ENCODE results near the gene GPR160.
"Not testable (repeated sequence)": the region's sequence is repeated elsewhere in the genome, so short reads cannot be mapped to it uniquely, and the experiment has no call there.

The GPR160 gene, protein sequence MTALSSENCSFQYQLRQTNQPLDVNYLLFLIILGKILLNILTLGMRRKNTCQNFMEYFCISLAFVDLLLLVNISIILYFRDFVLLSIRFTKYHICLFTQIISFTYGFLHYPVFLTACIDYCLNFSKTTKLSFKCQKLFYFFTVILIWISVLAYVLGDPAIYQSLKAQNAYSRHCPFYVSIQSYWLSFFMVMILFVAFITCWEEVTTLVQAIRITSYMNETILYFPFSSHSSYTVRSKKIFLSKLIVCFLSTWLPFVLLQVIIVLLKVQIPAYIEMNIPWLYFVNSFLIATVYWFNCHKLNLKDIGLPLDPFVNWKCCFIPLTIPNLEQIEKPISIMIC

DNA sequence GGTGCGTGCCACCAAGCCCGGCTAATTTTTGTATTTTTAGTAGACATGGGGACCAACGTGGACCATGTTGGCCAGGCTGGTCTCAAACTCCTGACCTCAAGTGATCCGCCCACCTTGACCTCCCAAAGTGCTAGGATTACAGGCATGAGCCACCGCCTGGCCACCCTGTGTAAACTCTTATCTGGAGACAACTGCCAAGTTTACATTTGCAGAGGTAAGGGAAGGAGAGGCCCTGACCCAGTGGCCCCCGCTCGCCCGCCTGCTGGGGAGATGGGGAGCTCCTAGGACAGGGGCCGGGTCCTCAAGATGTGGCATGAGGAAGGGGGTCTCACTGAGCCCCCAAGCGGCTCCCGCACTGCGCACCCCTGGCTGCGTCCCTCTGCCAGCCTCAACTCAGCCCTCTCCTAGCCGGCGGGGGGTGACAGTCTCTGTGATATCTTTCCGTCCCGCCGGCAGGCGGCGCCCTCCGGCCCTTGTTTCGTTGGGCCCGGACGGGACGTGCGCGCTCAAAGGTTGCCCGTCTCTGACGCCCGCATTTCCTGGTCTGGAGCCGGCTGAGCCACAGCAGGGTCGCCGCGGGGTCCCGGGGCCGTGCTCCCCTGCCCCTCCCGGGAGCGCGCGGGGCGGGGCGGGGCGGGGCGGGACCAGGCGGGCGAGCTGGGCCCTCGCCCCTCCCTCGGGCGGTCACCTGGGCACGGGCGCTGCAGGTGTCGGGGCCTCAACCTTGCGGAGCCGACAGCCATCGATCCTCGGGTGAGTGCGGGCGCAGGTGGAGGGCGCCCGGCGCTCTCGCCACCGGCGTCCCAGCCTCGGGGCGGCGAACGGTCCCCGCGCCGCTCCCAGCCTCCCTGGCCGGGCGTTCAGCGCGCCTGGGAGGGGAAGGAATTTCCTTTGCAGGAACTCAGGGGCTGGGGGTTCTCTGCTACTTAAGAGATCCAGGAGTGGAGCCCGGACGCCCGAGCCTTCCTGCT lies at the start of gene GPR160:
TSS of gene GPR160 (plus strand) at position 533 of the 971 bp plus-strand sequence. CDS start 45,978 bp downstream, outside the sequence.
- peak; percentile 21 to 67 for DNase-seq

DNA sequence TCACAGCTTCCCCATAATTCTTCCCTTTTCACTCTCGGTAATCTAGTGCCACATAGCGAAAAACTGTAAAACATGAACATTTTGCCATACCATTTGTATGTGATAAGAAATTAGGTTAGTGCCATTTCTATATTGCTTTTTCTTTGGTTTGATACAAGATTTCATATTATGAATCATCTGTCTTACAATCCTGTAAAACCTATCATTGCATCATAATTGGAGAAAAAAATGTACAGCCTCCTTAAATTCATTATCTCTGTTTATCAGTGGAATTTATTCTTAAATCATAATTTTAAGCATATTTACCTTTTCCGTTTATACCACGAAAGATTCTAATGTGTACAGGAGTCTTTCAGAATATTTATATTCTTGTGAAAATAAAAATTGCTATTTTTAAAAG lies 47.4 kb upstream of the GPR160 start:
- no peak for DNase-seq

DNA sequence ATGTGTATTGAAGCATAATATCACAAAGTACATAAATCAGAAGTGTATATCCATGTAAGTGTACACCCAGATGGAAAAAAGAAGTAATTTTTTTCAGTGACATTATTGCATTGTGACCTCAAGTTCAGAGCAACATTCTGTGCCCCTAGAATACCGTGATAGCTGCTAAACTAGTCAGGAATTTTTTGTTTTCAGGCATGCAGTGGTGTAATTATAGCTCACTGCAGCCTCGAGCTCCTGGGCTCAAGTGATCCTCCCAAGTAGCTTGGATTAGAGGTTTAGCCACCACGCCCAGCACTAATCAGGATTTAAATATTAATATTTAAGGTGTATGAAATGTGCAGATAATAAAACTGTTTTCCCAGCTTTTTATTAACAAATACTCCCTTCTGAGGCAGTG lies 45.6 kb upstream of the GPR160 start:
- DNase-seq, result no peak

DNA sequence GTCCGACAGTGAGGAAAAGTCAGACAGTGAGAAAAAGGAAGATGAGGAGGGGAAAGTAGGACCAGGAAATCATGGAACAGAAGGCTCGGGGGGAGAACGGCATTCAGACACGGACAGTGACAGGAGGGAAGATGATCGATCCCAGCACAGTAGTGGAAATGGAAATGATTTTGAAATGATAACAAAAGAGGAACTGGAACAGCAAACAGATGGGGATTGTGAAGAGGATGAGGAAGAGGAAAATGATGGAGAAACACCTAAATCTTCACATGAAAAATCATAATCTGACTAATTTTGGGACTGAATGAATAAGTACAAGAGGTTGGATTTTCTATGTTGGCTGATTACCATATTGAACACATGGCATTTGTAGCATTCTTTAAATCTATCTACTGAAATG lies 45.0 kb upstream of the GPR160 start:
- DNase-seq, result no peak

DNA sequence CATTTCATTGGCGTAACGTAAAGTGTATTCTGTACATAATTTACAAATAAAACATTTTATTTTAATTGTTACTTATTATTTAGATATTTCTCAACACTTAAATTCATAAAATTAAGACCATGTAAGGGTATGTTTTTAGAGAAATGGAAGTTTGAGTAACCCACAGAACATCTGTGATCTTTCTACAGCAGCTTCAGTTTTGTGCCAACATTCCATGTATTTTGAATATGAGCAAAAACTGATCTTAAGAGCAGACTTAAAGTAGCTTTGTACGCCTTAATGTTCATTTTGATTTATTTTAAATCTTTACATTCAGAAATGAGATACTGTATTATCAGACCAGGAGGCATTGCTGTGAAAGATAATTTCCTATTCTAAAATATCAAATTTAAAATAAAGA lies 44.0 kb upstream of the GPR160 start:
- no peak for DNase-seq

DNA sequence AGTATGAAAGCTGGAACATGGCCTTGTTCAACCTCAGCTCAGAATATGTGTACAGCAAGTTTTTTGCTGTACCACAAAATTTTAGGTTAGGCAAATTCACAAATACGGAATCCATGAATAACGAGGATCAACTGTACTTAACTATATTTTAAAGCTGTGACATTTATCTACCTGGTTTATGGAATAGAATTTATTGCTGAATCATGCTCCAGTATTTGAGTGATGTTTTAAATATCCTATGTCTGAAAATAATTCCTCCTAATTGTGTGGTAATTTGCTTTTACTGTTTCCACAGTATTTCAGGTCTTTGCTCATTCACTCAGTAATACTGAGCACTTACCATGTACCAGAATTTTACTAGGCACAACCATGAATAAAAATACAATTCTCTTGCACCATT lies 41.7 kb upstream of the GPR160 start:
- no peak for DNase-seq

DNA sequence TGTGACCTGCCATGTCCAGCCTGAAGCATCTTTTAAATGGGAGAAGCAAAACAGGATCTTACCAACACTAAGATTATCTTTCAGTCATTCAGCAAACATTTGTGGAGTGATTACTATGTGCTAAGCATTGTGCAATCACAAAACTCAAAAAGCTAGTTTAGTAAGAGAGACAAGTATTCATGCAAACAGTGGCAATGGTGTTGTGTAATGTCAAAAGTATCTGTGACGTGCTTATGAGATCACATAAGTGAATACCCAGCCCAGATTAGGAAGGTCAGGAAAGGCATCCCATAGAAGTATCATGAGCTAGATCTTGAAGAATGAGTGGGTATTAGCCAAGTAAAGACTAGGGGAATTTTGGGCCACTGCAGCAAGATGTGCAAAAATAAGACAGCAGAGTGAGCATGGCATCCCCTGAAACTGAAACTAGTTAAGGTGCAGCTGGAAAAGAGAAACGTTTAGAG lies 39.1 kb upstream of the GPR160 start:
- DNase-seq, result no peak

DNA sequence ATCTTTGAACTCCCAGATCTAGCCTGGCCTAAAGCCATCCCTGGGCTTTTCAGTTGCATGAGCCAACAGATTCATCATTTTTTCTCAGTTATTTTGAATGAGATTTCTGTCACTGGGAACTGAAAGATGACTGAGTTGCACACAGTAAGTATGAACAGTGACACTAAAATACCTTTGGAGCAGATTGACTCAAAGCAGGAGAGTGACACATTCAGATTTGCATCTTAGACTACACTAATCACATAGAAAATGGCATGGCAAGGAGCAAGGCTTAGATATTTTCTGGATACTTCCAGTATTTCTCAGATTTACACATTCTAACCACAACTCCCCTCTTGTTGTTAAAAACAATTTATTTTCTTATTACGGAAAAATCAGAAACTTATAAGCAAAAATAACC lies 38.4 kb upstream of the GPR160 start:
- DNase-seq, result no peak

DNA sequence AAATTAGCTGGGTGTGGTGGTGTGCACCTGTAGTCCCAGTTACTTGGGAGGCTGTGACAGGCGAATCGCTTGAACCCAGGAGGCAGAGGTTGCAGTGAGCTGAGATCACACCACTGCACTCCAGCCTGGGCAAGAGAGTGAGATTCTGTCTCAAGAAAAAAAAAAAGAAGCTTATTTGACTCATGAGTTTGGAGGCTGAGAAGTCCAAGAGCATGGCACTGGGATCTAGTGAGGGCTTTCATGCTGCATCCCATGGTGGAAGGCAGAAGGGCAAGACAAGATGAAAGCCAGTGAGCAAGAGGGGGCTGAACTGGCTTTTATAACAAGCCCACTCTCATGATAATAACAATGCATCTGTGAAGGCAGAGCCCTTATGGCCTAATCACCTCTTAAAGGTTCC lies 37.7 kb upstream of the GPR160 start:
- no peak for DNase-seq

DNA sequence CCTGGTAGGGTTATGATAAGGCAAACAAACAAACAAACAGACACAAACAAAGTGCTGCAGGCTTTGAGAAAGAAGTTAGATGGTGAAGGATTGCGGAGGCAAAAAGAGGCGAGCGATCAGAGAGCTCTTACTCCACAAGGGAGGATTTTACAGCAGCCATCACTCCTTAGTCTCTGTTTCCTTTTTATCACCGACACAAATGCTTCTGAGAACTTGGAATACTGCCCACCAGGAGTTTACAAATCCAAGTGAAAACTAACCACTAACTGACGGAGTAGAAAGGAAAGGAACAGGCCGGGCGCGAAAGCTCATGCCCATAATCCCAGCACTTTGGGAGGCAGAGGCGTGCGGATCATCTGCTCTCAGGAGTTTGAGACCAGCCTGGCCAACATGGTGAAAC lies 35.6 kb upstream of the GPR160 start:
- no peak for DNase-seq

DNA sequence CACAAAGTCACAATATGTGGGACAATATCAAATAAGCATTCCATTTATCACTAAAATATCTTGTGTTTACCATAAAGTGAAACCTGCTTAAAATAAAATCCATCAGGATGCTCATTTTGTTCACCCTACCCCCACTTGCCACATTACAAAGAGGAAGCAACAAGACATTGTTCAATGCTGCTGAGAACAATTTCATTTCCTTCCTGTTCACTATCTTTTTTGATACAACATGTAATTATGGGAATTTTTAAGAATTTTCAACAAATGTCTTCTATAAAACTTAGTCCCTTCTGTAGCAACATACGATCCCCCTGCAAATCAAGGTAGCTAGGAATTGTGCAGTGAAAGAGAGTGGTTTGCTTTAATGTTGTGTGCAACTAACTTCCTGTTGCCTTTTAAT lies 34.9 kb upstream of the GPR160 start:
- no peak for DNase-seq

DNA sequence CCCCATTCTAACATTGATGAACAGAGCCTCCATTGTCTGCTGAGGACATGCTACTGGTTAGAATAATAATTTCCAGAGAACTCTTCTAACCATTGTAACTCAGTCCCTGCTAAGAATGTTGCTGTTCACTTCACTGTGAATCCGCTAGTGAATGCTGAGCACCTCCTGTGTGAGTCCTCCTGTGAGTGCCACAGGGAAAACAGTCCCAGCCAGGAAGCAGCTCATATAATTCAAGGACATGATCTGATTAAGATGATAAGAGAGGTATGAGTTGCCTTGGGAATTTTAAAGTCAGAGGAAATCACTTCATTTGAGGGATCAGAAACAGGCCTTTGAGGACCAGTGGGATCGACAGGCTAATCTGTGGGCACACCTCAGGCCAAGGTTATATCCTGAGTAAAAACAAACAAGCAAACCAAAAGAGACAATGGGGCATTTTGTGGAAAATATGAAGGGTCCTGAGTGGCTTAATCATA lies 33.9 kb upstream of the GPR160 start:
- DNase-seq, result no peak

DNA sequence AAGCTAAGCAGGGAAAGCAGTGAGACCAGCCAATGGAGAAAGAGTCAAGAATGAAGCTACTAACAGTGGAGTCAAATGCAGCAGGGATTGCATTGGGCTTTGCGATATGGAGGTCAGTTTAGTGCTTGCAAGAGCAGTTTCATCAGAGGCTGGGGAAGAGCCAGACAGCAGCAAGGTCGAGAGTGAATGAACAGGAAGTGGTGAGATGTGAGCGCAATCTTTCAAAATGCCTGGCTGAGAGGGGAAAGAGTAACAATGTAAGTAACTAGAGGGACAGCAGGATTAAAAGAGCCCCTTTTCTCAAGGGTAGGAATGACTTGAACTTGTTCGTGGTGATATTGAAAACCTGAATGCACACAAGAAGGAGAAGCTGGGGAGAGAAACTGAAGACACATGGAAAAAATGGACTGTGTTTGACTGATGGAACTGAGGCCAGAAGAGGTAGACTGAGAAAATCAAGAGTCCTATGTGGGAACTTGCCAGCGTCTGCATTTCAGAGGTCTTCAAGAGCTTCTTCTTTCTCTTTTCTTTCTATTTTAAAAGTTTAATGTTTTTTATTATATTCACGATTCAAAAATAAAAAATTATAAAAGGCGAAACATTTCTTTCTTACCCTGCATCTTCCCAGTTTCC lies 30.6 kb upstream of the GPR160 start:
- no peak for DNase-seq

DNA sequence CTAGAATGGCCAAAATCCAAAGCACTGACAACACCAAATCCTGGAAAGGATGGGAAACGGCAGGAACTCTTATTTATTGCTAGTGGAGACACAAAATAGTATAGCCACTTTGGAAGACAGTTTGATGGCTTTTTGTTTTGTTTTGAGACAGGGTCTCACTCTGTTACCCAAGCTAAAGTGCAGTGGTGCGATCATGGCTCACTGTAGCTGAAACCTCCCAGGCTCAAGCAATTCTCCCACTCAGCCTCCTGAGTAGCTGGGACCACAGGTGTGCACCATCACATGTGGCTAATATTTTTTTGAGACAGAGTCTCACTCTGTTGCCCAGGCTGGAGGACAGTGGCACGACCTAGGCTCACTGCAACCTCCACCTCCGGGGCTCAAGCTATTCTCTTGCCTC lies 27.3 kb upstream of the GPR160 start:
- no peak for DNase-seq

DNA sequence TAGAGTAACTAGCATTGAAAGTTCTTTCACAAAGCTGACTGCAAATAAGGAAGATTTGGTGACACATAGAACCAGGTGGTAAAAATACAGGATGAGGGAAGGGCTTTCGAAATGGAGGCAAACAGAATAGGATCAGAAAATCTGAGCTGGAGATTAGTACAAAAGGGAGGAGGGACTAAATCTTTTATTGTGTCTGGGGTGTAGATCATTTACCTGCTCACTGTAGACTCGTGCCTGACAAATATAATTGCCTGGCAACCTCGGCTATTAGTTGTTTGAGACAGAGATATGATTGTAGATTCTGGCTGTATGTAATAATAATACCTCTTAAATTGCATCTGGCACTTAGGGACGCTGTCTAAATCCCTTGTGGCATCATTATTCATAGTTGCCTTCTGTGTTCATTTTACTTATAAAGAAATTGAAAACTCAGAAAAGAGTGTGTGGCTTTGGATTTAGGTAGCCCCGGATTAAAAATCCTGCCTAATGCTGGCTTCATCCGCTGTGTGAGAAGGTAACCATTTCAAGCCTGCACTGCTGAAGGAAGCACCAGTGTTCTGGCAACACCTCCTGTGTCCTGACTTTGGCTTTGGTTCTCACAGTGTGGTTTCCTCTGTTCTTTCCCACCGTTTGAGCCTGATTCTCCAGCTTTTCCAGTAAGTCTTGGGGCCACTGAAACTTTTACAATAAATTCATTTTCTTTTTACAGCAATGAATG lies 25.0 kb upstream of the GPR160 start:
- no peak for DNase-seq

DNA sequence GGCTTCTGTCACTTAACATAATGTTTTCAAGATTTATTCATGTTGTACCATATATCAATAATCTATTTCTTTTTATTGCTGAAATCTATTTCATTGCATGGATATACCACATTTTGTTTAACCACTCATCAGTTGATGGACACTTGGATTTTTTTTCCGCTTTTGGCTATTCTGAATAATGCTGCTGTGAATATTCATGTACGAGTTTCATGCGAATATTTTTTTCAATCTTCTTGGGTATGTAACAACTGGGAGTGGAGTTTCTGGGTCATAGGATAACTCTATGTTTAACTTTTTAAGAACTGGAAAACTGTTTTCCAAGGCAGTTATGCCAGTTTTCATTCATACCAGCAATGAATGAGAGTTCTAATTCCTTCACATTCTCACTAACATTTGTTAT lies 21.7 kb upstream of the GPR160 start:
- no peak for DNase-seq

DNA sequence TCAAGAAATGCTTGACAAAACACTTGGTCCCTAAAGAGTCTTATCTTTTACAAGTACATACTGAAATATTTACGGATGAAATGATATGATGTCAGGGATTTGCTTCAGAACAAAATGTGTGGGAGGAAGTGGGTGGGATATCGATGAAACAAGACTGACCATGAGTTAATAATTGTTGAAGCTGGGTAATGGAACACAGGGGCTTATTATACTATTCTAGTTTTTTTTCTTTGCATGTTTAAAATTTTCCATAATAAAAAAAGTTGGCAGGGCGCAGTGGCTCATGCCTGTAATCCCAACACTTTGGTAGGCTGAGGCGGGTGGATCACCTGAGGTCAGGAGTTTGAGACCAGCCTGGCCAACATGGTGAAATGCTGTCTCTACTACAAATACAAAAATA lies 18.5 kb upstream of the GPR160 start:
- DNase-seq, result not testable (repeated sequence)

DNA sequence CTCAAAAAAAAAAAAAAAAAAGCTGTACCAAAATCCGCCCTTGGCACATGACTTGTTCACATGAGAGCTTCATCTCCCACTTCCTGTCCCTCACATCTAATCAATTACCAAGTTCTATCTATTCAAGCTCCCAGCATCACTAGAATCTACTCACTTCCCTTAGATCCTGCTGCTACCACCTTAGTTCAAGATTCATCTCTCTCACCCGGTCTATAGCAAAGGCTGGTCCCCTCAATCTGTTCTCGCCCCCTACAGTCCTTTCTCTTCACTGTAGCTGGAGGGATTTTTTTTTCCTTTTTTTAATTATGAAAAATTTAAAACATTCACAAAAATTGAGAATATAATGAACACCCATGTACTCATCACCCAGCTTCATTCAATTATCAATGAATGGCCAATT lies 16.7 kb upstream of the GPR160 start:
- no peak for DNase-seq

DNA sequence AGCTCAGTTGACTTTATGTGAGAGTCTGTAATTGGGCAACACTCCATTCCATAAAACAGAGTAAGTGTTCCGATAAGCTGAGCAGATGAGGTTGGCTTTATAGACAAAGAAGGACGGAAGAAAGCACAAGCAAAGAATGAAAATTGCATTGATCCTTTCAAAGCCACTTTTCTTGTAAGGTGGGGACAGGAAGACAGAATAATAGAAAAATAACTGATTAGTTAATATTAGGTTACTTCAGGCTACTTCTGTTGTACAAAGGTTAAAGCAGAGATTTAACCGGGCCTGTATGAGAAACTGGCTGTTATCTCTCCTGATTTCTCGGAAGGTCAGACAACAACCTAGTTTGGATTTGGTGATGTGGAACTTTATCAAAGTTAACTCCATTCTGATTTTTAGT lies 15.5 kb upstream of the GPR160 start:
- DNase-seq, result no peak

DNA sequence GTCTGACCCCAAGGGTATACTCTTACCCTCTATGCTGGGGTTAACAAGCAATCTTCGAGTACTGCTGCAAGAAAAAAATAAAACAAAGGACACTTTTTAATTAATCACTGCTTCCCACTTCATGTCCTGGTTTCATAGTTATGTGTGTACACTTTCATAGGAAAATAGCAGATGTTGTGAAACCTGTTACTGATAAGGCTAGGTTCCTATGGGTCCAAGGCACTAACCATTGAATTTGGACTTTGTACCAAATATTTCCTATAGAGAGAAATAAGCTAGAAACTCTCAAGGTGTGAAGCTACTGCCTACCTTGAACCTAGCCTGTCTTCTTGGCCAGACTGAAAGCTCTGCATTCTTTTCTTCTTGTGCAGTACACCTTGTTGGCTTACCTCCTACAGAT lies 14.6 kb upstream of the GPR160 start:
- no peak for DNase-seq

DNA sequence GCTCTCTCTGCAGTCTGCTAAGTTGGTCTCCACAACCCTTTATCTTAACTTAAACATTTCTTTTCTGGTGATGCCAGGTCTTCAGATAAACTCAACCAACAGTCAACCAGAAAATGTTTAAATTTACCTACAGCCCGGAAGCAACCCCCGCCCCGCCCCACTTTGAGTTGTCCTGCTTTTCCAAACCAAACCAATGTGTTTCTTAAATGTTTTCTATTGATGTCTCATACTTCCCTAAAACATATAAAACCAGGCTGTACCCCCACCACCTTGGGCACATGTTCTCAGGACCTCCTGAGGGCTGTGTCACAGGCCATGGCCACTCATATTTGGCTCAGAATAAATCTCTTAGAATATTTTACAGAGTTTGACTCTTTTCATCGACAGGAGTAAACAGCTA lies 13.2 kb upstream of the GPR160 start:
- DNase-seq, result no peak

DNA sequence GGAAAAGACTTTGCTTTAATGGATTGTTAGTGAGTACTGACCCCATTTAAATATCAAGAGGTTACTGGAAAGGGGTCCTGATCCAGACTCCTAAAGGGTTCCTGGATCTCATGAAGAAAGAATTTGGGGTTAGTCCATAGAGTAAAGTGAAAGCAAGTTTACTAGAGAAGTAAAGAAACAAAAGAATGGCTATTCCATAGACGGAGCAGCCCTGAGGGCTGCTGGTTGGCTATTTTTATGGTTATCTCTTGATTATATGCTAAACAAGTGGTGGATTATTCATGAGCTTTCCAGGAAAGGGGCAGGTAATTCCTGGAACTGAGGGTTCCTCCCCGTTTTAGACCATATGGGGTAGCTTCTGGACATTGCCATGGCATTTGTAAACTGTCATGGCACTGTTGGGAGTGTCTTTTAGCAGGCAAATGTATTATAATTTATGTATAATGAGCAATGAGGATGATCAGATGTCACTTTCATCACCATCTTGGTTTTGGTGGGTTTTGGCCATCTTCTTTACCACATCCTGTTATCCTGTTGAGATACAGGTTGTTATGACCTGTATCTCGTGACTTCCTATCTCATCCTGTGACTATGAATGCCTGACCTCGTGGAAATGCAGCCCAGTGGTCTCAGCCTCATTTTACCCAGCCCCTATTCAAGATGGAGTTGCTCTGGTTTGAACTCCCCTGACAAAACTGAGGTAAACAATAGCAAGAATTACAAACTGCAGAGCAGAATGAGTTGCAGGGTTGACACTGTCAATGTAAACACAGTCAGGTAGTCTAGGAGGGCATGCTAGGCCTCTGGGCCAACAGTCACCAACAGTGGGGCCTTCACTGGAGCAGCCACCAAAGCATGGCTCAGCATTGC lies 10.3 kb upstream of the GPR160 start:
- DNase-seq, result no peak

Data from NCI-H446 (cell line).